ENCODE measurements around the gene GLT1D1.

- TF ChIP-seq CTCF (IDR thresholded peaks at IDR 0.05; ENCODE audit: borderline replicate concordance, extremely low read depth, low read length, poor library complexity, severe bottlenecking) (no peak), EZH2 (IDR thresholded peaks at IDR 0.05; ENCODE audit: borderline replicate concordance, low read depth, low read length, severe bottlenecking) (no peak)
Observed at GRCh38 chr12:128843538-128843937, 9.7 kb upstream of the GLT1D1 start.

All from DND-41 (cell line).